22Rv1 (cell line): Measurements from ENCODE around the gene VSTM4.

ENCODE experiments used
- CTCF ChIP-seq: fragments of 450-650 bp; IDR thresholded peaks from 2 replicates; pipeline ENCODE4 v1.5.1; 2017; ENCODE audit warnings: mild to moderate bottlenecking
- ZFX ChIP-seq: fragments of 450-650 bp; IDR thresholded peaks from 2 replicates; pipeline ENCODE4 v1.6.1; 2017; ENCODE audit warnings: antibody characterized with exemption, borderline replicate concordance

DNA sequence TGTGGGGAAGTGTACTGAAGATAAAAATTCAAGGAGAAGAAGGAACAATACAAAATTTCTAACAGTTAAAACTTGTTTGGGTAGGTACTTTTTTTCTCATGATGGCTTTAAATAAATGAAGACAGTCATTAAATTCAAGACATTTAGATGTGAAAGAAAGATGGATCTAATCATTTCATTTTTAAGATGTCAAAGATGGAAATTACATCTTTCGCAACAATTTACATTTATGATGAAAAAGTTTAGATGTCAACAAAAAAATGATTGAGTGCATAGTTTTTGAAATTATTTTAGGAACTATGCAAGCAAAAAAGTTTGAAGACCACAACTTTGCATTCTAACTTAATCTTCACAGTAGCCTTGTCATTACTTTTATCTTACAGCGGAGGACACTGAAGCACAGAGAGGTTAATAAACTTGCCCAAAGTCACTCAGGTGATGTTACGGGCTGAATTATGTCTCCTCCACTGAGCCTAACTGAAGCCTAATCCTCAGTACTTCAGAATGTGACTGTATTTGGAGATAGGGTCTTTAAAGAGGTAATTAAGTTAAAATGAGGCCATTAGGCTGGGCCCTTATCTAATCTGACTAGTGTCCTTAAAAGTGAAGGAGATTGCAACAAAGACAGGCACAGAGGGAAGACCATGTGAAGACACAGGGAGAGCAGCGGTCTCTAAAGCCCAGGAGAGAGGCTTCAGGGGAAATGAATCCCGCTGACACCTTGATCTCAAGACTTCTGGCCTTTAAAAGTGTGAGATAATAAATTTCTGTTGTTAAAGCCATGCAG is 48.2 kb downstream of the VSTM4 start:
- no peak for TF ChIP-seq CTCF
- no peak for TF ChIP-seq ZFX
